ENCODE data around the gene RTN4RL2. TPM values are rescaled to one million over a fixed set of nuclear protein-coding genes. Genes with fewer than 3 reads are reported as not detected.

The RTN4RL2 gene
- total and polyA plus RNA-seq, 10 of the 15 experiments (the other 5 are each of a cell fraction or from before 2014, with no cell fraction given): 0.14 to 1.1 (median 0.52) TPM; not detected in 4

DNA sequence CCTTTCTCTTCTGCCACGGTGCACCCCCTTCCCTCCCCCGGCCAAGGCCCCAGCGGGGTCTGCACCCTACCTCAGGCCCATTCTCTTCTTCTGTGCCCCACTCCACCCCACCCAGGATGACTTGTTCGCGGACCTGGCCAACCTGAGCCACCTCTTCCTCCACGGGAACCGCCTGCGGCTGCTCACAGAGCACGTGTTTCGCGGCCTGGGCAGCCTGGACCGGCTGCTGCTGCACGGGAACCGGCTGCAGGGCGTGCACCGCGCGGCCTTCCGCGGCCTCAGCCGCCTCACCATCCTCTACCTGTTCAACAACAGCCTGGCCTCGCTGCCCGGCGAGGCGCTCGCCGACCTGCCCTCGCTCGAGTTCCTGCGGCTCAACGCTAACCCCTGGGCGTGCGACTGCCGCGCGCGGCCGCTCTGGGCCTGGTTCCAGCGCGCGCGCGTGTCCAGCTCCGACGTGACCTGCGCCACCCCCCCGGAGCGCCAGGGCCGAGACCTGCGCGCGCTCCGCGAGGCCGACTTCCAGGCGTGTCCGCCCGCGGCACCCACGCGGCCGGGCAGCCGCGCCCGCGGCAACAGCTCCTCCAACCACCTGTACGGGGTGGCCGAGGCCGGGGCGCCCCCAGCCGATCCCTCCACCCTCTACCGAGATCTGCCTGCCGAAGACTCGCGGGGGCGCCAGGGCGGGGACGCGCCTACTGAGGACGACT is 15.9 kb downstream of the RTN4RL2 start:
- CTCF ChIA-PET: interaction anchor here (0.7 to 9.4 kb wide), 8 partner anchors 17 to 165 kb away, joined by 3 to 321 read pairs (median 4); partner anchors contain the start of genes RTN4RL2, TIMM10 and UBE2L6
- H3K79me2 ChIP-seq (ENCODE audit: control insufficient read depth, insufficient read depth, low read length): no peaks in the 10 kb centered on the region
- intact Hi-C loops (cut with micrococcal nuclease; ENCODE audit: unreplicated experiment) (loop anchor here (2.0 to 5.0 kb wide), 2 partner anchors 49 to 131 kb away; partner anchors contain the start of gene SLC43A3), in situ Hi-C loops (cut with MboI) (loop anchor here (25.0 kb wide), 1 partner anchor 639 kb away; no protein-coding TSS in a partner anchor)
- DNase-seq (ENCODE audit: low read depth, low spot score) (no peak), ATAC-seq (peak; percentile 55), FAIRE-seq (no peak)
- H3K27me3 ChIP-seq (replicated peaks in 1 of 2; ENCODE audit: control insufficient read depth in 2 of 2, insufficient read depth in 2 of 2, low read length in 1 of 2): no peaks in the 10 kb centered on the region
- SMC1A ChIA-PET (ENCODE audit: uncharacterized antibody, unreplicated experiment): interaction anchor here (0.6 to 1.0 kb wide), 4 partner anchors 18 to 1102 kb away, joined by 3 to 4 read pairs (median 3); partner anchors contain the start of gene SLC43A1
- no TSS peak for BruUV-seq (replicated peaks)
- 1% methylated on average over 41 of the region's 80 CpGs for WGBS (ENCODE audit: insufficient coverage, insufficient replicate concordance, low lambda C conversion rate, missing lambda C conversion rate)
- H3K4me3 ChIP-seq: peak overlapping the region; percentile 57
- peak overlapping the region; percentile 64 for H3K9ac ChIP-seq (ENCODE audit: control insufficient read depth, insufficient read depth, low read length)
- POLR2A ChIA-PET: interaction anchor here (1.0 kb wide), 1 partner anchor 39 kb away, joined by 4 read pairs; the partner anchor contains the start of gene SLC43A1
- no peaks in the 10 kb centered on the region for H4K20me1 ChIP-seq (ENCODE audit: control insufficient read depth, insufficient read depth)
- peak overlapping the region; percentile 86 for H3K4me2 ChIP-seq (ENCODE audit: control insufficient read depth, insufficient read depth)
- no peaks in the 10 kb centered on the region for H3K9me3 ChIP-seq (replicated peaks; ENCODE audit: control insufficient read depth, insufficient read depth, low read length)
- H3K4me1 ChIP-seq (ENCODE audit: control insufficient read depth, insufficient read depth, low read length): peaks cover 24% of the 10 kb centered on the region
- RAD21 ChIA-PET (ENCODE audit: unreplicated experiment): interaction anchor here (0.7 to 2.3 kb wide), 4 partner anchors 17 to 130 kb away, joined by 3 to 26 read pairs (median 4); no protein-coding TSS in a partner anchor
- H2AFZ ChIP-seq (ENCODE audit: control insufficient read depth, low read depth, low read length): peak overlapping the region; percentile 73
- peak overlapping the region; percentile 55 for H3K27ac ChIP-seq (ENCODE audit: control insufficient read depth, insufficient read depth)
- no peaks in the 10 kb centered on the region for H3K36me3 ChIP-seq (ENCODE audit: control insufficient read depth in 2 of 2, insufficient read depth in 2 of 2, low read length in 1 of 2)
- TF ChIP-seq ASH2L (IDR thresholded peaks at IDR 0.05; ENCODE audit: borderline replicate concordance, low read depth) (no peak), GATAD2B (conservative IDR thresholded peaks at IDR 0.05; ENCODE audit: low read depth) (peak; percentile 80; the same call in 1 of the 2 replicates), IKZF1 (conservative IDR thresholded peaks at IDR 0.05) (peak; percentile 60), LARP7 (IDR thresholded peaks at IDR 0.05) (0 out of 2 replicates have a peak, but pooled peaks have one; percentile 41), BACH1 (IDR thresholded peaks at IDR 0.05; ENCODE audit: borderline replicate concordance) (peak; percentile 41), BHLHE40 (IDR thresholded peaks at IDR 0.05; ENCODE audit: borderline replicate concordance in 1 of 2, low read depth in 2 of 2, low read length in 1 of 2) (peak; percentile 75 to 90), MYC (IDR thresholded peaks at IDR 0.05; ENCODE audit: insufficient read depth, insufficient read length, insufficient replicate concordance, low read length, severe bottlenecking) (peak; percentile 89), MTA2 (IDR thresholded peaks at IDR 0.05; ENCODE audit: low read depth) (0 out of 2 replicates have a peak, but pooled peaks have one; percentile 7), STAT1 (conservative IDR thresholded peaks at IDR 0.05) (no peak), KLF5 (IDR thresholded peaks at IDR 0.05; ENCODE audit: partially characterized antibody) (peak; percentile 19), HDGF (IDR thresholded peaks at IDR 0.05) (peak; percentile 74; the same call in 1 of the 2 replicates), MEF2B (IDR thresholded peaks at IDR 0.05; ENCODE audit: partially characterized antibody, poor library complexity, severe bottlenecking) (peak; percentile 50), SMAD1 (IDR thresholded peaks at IDR 0.05; ENCODE audit: low read depth, partially characterized antibody) (no peak), EGR1 (IDR thresholded peaks at IDR 0.05; ENCODE audit: borderline replicate concordance in 1 of 2, low read depth in 2 of 2, low read length in 2 of 2) (0 out of 3 replicates have a peak, but pooled peaks of 1 of the 2 experiments have one; percentile 19)
- TF ChIP-seq, protein P1, sequence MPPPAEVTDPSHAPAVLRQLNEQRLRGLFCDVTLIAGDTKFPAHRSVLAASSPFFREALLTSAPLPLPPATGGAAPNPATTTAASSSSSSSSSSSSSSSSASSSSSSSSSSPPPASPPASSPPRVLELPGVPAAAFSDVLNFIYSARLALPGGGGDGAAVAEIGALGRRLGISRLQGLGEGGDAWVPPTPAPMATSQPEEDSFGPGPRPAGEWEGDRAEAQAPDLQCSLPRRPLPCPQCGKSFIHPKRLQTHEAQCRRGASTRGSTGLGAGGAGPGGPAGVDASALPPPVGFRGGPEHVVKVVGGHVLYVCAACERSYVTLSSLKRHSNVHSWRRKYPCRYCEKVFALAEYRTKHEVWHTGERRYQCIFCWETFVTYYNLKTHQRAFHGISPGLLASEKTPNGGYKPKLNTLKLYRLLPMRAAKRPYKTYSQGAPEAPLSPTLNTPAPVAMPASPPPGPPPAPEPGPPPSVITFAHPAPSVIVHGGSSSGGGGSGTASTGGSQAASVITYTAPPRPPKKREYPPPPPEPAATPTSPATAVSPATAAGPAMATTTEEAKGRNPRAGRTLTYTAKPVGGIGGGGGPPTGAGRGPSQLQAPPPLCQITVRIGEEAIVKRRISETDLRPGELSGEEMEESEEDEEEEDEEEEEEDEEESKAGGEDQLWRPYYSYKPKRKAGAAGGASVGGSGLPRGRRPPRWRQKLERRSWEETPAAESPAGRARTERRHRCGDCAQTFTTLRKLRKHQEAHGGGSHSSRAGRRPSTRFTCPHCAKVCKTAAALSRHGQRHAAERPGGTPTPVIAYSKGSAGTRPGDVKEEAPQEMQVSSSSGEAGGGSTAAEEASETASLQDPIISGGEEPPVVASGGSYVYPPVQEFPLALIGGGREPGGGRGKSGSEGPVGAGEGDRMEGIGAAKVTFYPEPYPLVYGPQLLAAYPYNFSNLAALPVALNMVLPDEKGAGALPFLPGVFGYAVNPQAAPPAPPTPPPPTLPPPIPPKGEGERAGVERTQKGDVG (CRISPR knock-in tag; IDR thresholded peaks at IDR 0.05): no peak
- TF ChIP-seq, protein P2, sequence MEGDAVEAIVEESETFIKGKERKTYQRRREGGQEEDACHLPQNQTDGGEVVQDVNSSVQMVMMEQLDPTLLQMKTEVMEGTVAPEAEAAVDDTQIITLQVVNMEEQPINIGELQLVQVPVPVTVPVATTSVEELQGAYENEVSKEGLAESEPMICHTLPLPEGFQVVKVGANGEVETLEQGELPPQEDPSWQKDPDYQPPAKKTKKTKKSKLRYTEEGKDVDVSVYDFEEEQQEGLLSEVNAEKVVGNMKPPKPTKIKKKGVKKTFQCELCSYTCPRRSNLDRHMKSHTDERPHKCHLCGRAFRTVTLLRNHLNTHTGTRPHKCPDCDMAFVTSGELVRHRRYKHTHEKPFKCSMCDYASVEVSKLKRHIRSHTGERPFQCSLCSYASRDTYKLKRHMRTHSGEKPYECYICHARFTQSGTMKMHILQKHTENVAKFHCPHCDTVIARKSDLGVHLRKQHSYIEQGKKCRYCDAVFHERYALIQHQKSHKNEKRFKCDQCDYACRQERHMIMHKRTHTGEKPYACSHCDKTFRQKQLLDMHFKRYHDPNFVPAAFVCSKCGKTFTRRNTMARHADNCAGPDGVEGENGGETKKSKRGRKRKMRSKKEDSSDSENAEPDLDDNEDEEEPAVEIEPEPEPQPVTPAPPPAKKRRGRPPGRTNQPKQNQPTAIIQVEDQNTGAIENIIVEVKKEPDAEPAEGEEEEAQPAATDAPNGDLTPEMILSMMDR (IDR thresholded peaks at IDR 0.05 in 2 of 3, conservative IDR thresholded peaks at IDR 0.05 in 1 of 3; ENCODE audit: control insufficient read depth in 2 of 3, extremely low read depth in 1 of 3, insufficient read depth in 1 of 3, low read depth in 3 of 3, low read length in 3 of 3): peak in 1 of 3 experiments; percentile 7; a peak in 1 of 6 replicates

Measured in GM12878 (cell line).